Measurements from ENCODE around the gene DRC7. TPM values are rescaled to one million over a fixed set of nuclear protein-coding genes. Genes with fewer than 3 reads are reported as not detected.

Gene DRC7
- total and polyA plus RNA-seq, 2 experiments from 2014 or later = 0.83 to 2.0 TPM

DNA sequence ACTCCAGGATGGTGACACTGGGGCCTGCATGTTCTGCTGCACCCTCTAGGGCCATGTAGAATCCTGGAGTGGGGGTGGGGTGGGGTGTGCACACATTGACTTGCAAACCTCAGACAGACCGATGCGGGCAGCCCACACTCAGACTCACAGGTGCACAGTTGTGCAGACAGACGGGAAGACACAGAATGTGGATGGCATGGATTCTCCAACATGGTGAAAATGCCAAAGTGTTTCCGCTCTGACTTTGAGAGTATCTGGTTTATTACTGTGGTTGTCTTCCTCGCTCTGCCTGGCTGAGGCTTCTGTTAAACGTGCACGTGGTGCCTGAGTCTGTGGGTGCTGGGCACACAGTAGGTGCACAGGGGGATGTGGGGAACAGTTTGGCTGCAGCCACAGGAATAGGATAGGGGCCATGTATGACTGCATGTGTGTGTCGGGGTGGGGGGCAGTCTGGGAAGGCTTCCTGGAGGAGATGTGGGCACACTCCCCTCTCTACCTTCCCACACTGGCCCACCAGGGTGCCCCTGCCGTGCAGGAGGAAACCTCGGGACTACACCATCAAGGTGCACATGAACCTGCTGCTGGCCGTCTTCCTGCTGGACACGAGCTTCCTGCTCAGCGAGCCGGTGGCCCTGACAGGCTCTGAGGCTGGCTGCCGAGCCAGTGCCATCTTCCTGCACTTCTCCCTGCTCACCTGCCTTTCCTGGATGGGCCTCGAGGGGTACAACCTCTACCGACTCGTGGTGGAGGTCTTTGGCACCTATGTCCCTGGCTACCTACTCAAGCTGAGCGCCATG lies 35.5 kb upstream of the DRC7 start:
- no peak overlapping the region for H3K4me3 ChIP-seq
- no peak overlapping the region for H3K27ac ChIP-seq
- no peaks in the 10 kb centered on the region for H3K4me1 ChIP-seq (ENCODE audit: low read depth)
- H3K27me3 ChIP-seq = no peaks in the 10 kb centered on the region
- no peak for DNase-seq (ENCODE audit: low read depth in 1 of 2, low spot score in 1 of 2)
- TF ChIP-seq, protein P1, sequence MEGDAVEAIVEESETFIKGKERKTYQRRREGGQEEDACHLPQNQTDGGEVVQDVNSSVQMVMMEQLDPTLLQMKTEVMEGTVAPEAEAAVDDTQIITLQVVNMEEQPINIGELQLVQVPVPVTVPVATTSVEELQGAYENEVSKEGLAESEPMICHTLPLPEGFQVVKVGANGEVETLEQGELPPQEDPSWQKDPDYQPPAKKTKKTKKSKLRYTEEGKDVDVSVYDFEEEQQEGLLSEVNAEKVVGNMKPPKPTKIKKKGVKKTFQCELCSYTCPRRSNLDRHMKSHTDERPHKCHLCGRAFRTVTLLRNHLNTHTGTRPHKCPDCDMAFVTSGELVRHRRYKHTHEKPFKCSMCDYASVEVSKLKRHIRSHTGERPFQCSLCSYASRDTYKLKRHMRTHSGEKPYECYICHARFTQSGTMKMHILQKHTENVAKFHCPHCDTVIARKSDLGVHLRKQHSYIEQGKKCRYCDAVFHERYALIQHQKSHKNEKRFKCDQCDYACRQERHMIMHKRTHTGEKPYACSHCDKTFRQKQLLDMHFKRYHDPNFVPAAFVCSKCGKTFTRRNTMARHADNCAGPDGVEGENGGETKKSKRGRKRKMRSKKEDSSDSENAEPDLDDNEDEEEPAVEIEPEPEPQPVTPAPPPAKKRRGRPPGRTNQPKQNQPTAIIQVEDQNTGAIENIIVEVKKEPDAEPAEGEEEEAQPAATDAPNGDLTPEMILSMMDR (IDR thresholded peaks at IDR 0.05; ENCODE audit: low read depth, low read length) = no peak
- no peaks in the 10 kb centered on the region for H3K36me3 ChIP-seq
- H3K9me3 ChIP-seq (ENCODE audit: low read depth) = no peaks in the 10 kb centered on the region

DNA sequence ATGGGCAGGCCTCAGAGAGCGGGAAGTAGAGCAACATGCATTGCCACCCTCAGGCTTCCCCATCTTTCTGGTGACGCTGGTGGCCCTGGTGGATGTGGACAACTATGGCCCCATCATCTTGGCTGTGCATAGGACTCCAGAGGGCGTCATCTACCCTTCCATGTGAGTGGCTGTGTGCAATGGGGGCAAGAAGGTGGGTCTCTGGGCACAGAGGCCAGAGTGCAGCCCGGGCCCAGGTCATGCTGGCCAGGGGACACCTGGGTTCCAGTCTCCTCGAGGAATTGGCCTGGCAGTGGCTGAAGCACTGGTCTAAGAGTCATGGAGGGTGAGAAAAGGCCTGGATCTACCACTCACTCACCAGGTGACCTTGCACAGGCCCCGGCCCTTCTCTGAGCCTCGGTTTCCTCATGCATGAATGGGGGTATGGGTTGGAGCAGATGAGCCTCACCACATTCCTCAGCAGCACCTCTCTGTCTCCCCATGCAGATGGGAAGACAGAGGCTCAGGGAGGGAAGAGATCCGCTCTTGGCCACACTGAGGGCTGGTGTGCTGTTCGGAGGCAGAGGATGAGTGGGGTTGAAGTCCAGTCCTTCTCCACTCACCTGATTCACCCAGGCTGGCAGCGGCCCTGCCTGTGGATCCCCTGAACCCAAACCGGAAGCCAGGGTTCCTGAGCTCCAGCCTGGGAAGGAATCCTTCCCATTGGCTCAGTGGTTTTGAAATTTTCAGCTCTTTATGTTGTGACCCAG lies 33.7 kb upstream of the DRC7 start:
- TF ChIP-seq, protein P1 (IDR thresholded peaks at IDR 0.05; ENCODE audit: low read depth, low read length) = no peak
- no peak overlapping the region for H3K4me3 ChIP-seq
- H3K27ac ChIP-seq = no peak overlapping the region
- no peaks in the 10 kb centered on the region for H3K27me3 ChIP-seq
- DNase-seq (ENCODE audit: low read depth in 1 of 2, low spot score in 1 of 2) = no peak
- no peaks in the 10 kb centered on the region for H3K9me3 ChIP-seq (ENCODE audit: low read depth)
- no peaks in the 10 kb centered on the region for H3K36me3 ChIP-seq
- H3K4me1 ChIP-seq (ENCODE audit: low read depth) = no peaks in the 10 kb centered on the region

DNA sequence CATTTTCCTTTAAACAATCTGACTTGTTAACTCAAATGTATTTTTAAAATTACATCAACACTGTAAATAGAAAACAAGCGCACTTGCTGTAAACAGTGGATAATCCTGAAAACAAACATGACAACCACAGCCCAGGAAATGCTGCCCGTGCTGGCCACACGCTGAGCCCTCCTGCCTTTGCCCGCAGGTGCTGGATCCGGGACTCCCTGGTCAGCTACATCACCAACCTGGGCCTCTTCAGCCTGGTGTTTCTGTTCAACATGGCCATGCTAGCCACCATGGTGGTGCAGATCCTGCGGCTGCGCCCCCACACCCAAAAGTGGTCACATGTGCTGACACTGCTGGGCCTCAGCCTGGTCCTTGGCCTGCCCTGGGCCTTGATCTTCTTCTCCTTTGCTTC lies 33.1 kb upstream of the DRC7 start:
- Histone ChIP-seq H3K4me3 (no peak overlapping the region), H3K36me3 (no peaks in the 10 kb centered on the region), H3K27me3 (no peaks in the 10 kb centered on the region), H3K27ac (no peak overlapping the region), H3K9me3 (ENCODE audit: low read depth) (no peaks in the 10 kb centered on the region), H3K4me1 (ENCODE audit: low read depth) (no peaks in the 10 kb centered on the region)
- no peak for DNase-seq (ENCODE audit: low read depth in 1 of 2, low spot score in 1 of 2)
- TF ChIP-seq, protein P1 (IDR thresholded peaks at IDR 0.05; ENCODE audit: low read depth, low read length) = no peak

DNA sequence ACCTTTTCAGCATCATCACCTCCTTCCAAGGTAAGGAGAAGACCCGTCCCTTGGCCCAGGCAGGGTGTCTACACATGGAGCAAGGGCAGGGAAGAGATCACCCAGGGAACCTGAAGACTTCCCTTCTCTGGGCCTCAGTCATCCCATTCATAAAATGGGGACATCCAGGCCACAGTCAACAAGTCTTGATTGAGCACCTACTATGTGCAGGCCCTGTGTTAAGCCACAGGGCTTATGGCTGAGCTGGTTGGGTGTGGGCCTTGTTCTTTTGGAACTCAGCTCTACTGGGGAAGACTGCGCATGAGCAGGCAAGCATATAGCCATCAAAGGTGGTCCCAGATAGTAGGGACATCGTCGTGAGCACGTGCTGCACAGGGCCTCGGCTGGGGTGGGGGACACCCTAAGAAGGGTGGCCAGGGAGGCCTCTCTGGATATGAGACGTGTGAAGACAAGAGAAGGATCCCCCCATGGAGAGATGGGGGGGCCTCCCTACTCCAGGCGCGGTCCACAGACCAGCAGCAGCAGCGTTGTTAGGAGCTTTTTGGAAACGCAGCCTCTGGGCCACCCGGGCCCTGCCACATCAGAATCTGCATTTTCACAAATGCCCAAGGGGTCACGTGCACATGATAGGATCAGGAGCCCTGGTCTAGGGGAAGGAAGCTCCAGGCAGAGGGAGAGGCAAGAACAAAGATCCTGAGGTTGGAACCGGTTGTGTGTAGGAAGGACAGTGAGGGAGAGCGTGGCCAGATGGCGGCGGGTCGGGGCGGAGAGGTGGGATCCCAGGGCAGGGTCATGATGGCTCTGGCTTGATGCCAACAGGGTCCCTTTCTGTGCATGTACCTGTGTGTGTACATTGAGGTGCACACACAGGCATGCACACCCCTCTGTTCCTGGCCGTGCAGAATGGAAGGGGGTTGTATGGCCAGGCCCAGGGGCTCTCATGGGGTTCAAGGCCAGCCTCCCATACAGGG lies 32.4 kb upstream of the DRC7 start:
- no peaks in the 10 kb centered on the region for H3K27me3 ChIP-seq
- H3K27ac ChIP-seq = no peak overlapping the region
- H3K9me3 ChIP-seq (ENCODE audit: low read depth) = no peaks in the 10 kb centered on the region
- H3K4me1 ChIP-seq (ENCODE audit: low read depth) = no peaks in the 10 kb centered on the region
- no peak overlapping the region for H3K4me3 ChIP-seq
- H3K36me3 ChIP-seq = no peaks in the 10 kb centered on the region
- TF ChIP-seq, protein P1 (IDR thresholded peaks at IDR 0.05; ENCODE audit: low read depth, low read length) = no peak
- DNase-seq (ENCODE audit: low read depth in 1 of 2, low spot score in 1 of 2) = no peak

DNA sequence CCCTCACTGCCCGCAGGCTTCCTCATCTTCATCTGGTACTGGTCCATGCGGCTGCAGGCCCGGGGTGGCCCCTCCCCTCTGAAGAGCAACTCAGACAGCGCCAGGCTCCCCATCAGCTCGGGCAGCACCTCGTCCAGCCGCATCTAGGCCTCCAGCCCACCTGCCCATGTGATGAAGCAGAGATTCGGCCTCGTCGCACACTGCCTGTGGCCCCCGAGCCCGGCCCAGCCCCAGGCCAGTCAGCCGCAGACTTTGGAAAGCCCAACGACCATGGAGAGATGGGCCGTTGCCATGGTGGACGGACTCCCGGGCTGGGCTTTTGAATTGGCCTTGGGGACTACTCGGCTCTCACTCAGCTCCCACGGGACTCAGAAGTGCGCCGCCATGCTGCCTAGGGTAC lies 31.2 kb upstream of the DRC7 start:
- no peaks in the 10 kb centered on the region for H3K4me1 ChIP-seq (ENCODE audit: low read depth)
- H3K27ac ChIP-seq = no peak overlapping the region
- H3K27me3 ChIP-seq = no peaks in the 10 kb centered on the region
- TF ChIP-seq, protein P1 (IDR thresholded peaks at IDR 0.05; ENCODE audit: low read depth, low read length) = no peak
- H3K9me3 ChIP-seq (ENCODE audit: low read depth) = no peaks in the 10 kb centered on the region
- no peak for DNase-seq (ENCODE audit: low read depth in 1 of 2, low spot score in 1 of 2)
- H3K36me3 ChIP-seq = no peaks in the 10 kb centered on the region
- no peak overlapping the region for H3K4me3 ChIP-seq
